GM11168 (cell line): ENCODE measurements around the gene PKHD1.

Experiments
- in situ Hi-C: fragments of 300-500 bp; cut with MboI; formaldehyde crosslinking; loops from one replicate; pipeline ENCODE4 v1.12.0; 2022; ENCODE audit warnings: low sequenced_read_pairs; ENCODE audit not compliant: unreplicated experiment

PKHD1 gene

GRCh38 chr6:51891784-51892183 is 195.6 kb downstream of the PKHD1 start:
- in situ Hi-C loops, result no loop called here

GRCh38 chr6:51887859-51888258 is 199.6 kb downstream of the PKHD1 start:
- in situ Hi-C loops, result no loop called here

- in situ Hi-C loops, result no loop called here
Observed at GRCh38 chr6:51885957-51886356, 201.5 kb downstream of the PKHD1 start.

DNA sequence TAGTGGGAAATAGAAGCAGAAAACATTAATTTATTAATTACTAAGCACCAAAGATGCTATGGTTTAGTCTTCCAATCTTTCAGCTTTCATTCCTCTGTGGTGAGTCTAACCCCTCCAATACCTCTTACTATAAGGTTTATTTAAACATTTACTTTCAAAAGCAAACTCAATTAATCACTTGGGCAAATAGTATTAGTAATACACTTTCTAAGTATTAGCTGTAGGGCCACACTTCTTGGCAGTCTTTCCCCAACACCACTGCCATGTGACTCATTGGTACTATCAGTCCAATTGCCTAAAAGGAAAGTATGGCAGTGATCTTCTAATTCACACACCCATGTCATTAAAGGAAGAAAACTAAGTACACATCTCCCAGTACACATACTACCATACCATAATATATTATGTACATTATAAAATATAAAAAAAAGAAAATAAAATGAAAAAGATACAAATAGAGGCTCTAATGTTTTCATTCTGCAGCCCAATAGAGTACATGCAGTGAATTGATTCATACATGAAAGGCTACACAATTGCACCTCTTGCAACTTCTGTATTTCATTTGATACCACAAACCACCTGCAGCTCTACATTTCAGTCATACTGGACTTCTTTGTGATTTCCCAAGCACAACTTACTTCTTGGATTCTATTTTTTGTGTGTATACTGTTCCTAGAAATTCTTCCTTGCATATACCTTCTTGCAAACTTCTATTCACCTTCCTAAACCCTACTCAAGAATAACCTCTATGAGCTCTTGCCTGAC is 218.6 kb downstream of the PKHD1 start:
- in situ Hi-C loops, result loop anchor here (10.0 kb wide), 1 partner anchor 86 kb away; no protein-coding TSS in a partner anchor

DNA sequence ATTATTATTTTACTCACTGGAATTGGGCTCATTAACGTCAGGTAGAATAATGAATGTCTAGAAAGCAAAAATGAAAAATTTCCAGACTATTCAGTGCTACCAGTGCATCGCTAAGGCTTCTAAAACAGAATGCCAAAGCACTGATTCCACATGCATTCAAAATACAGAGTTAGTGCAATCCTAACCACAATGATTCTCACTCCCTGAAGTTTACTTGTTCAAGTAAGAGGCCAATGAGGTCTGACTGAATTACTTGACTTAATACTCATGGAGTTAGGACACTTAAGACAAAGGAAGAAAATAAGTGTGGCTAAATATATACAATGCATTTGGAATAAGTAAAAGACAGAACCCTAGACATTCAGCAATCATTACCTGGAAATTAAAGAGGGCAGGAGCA is 220.5 kb downstream of the PKHD1 start:
- in situ Hi-C loops, result loop anchor here (10.0 kb wide), 1 partner anchor 88 kb away; no protein-coding TSS in a partner anchor

GRCh38 chr6:51865996-51866395 is 221.4 kb downstream of the PKHD1 start:
- in situ Hi-C loops, result loop anchor here (10.0 kb wide), 1 partner anchor 89 kb away; no protein-coding TSS in a partner anchor

DNA sequence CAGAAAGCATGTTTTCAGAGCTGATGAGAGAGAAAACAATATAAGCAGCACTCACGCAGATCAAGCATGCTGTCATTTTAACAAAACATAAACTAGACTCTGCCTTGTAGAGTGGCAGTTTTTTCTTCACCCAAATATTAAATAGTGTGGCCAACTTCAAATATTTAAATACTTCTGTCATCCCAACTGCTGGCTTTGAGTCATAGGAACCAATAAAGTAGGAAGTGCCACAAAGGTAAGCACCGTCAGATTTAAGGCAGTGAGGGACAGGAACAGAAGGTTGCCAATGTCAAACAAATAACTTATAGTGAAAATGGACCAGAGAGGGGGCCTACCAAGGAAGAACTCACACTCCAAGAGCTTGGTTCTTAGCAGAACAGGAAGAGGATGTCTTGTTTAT is 222.2 kb downstream of the PKHD1 start:
- in situ Hi-C loops, result loop anchor here (10.0 kb wide), 1 partner anchor 90 kb away; no protein-coding TSS in a partner anchor

GRCh38 chr6:51857134-51857533 is 230.3 kb downstream of the PKHD1 start:
- in situ Hi-C loops, result loop anchor here (10.0 kb wide), 1 partner anchor 158 kb away; no protein-coding TSS in a partner anchor

- in situ Hi-C loops, result loop anchor here (10.0 kb wide), 1 partner anchor 158 kb away; no protein-coding TSS in a partner anchor
Observed at GRCh38 chr6:51856508-51856907, 230.9 kb downstream of the PKHD1 start.

- in situ Hi-C loops, result loop anchor here (10.0 kb wide), 1 partner anchor 159 kb away; no protein-coding TSS in a partner anchor
Observed at GRCh38 chr6:51855310-51856082, 231.9 kb downstream of the PKHD1 start.

DNA sequence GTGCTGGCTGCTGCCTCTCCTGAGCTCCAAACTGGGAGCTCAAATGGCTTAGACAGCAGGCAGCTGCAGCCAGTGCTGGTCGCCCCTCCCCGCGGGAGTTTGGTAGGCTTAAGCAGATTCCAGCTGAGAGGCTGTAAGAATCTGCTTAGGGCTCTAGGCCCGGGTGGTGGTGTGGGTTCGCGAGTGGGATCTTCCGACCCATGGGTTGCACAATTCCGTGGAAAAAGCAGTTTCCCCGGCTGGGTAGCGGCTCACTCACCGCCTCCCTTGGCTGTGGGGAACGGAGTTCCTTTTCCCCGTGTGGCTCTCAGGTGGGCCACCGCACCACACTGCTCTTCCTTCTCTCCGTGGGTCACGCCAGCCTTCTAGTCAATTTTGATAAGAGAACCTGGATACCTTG is 232.5 kb downstream of the PKHD1 start:
- in situ Hi-C loops, result loop anchor here (10.0 kb wide), 1 partner anchor 160 kb away; no protein-coding TSS in a partner anchor

GRCh38 chr6:51854347-51854746 is 233.1 kb downstream of the PKHD1 start:
- in situ Hi-C loops, result loop anchor here (10.0 kb wide), 1 partner anchor 160 kb away; no protein-coding TSS in a partner anchor

DNA sequence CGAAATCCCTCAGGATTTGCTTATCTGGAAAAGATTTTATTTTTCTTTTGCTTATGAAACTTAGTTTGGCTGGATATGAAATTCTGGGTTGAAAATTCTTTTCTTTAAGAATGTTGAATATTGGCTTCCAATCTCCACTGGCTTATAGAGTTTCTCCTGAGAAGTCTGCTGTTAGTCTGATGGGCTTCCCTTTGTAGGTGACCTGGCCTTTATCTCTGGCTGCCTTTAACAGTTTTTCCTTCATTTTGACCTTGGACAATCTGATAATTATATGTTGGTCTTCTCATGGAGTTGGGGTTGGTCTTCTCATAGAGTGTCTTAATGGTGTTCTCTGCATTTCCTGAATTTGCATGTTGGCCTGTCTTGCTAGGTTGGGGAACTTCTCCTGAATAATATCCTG is 234.3 kb downstream of the PKHD1 start:
- in situ Hi-C loops, result loop anchor here (10.0 kb wide), 1 partner anchor 162 kb away; no protein-coding TSS in a partner anchor

DNA sequence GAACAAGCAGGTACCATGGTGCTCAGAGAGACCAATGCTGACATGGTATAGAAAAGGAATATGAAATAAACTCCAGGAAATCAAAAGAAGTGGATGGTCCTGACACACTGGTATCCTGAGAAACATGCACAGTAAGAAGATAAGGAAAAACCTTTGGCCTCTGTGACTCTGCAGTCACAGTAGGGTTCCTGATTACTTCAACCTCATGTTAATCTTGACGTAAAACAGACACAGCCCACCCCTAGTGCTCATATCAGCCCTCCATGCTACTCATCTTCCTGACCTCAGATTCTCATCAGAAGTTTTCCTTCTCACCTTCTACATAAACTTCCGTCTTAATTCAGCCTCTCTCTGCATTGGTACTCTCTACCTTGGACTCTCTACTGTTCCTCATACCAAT is 240.9 kb downstream of the PKHD1 start:
- in situ Hi-C loops, result no loop called here

DNA sequence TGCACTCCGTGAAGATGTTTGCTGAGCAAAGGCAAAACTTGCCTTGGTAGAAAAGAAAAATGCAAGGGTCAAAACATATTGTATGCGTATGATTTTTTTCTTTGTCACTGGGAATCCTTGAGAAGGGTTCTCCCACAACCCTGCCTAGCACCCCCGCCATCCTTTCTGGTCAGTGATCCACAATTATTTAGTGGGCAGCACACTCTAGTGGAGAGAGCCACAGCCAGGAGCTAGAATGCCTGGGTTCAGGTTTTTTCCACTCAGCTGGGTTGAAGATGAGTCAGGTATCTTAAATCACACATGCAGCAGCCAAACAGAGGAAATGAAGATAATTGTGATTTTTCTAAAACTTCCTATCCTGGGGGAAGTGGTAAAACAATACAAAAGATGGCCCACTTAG is 243.1 kb downstream of the PKHD1 start:
- in situ Hi-C loops, result no loop called here

DNA sequence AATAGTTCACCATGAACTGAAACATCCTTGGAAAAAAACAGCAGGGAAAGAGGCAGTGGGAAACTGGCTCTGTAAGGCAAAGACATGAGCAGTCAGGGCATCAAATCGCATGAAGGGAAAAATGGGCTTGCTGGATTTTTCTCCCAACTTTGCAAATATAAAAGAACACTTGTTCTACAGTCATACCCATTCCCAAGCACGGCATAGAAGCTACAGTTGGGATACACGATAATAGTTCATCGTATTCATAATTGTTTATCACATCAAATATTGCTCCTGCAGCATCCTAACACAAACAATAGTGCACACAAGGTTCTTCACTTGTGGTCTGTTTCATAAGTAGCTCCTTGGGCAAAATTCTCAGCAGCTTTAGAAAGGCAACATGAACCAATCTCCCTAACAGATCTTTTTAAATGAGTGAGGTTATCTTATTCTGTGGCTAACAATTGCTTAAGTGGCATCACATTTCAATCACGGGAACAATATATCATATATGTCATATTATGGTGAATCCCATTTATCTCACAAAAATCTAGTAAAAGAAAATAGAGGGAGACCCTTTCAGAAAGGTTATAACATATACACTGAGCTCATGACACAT is 243.9 kb downstream of the PKHD1 start:
- in situ Hi-C loops, result no loop called here

- in situ Hi-C loops, result no loop called here
Observed at GRCh38 chr6:51842804-51843378, 244.5 kb downstream of the PKHD1 start.

DNA sequence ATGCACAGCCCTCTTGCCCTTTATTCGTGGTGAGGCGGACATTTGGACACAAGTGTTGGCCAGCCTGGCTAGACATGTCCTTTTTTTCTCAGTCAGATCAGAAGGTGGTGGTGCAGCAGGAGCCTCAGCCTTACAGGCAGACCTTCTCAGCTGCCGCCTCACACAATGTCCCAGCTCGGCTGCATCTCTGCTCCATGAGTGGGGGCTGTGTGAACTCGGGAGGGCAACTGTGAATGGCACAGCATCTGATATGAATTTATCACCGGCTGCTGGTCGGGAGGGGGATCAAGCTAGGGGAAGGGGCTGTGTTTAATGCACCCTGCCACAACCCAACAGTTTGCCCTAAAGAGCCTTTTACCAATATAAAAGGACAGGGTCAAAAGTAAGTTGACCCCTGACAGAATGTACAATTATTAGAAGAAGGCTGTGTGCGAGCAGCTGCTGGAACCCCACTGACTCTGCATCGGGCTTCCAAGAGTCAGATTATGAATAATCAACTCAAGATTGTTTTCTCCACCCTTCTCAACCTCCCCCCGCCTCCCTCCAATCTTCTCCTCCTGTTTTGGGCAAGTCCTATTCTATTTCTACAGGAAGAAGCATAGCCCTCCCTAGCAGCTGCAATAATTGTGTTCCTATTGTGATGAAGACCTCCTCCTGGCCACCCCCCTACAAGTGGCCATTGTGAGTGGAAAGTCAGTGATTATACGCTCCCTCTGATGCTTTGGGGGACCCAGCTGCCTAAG is 245.2 kb downstream of the PKHD1 start:
- in situ Hi-C loops, result no loop called here

- in situ Hi-C loops, result no loop called here
Observed at GRCh38 chr6:51841626-51842025, 245.8 kb downstream of the PKHD1 start.
